Activated CD4-positive, CD25-positive, alpha-beta regulatory T cell (primary cell): ENCODE data around the gene GSE1.

Experiments used
- DNase-seq, 4 experiments: peaks; one replicate each; lab custom pipeline; 2025; lab: John Stamatoyannopoulos, UW

Gene GSE1

GRCh38 chr16:85616607-85617321, 3.6 kb downstream of the GSE1 start:
- DNase-seq = no peak

GRCh38 chr16:85617948-85618347, 4.8 kb downstream of the GSE1 start:
- no peak for DNase-seq

GRCh38 chr16:85618521-85618920, 5.4 kb downstream of the GSE1 start:
- no peak for DNase-seq

- no peak for DNase-seq
Measured at GRCh38 chr16:85619101-85619891, 6.2 kb downstream of the GSE1 start.

GRCh38 chr16:85620374-85620773, 7.3 kb downstream of the GSE1 start:
- DNase-seq = no peak

GRCh38 chr16:85621698-85622428, 8.7 kb downstream of the GSE1 start:
- no peak for DNase-seq

- no peak for DNase-seq
Measured at GRCh38 chr16:85622683-85623082, 9.6 kb downstream of the GSE1 start.

GRCh38 chr16:85623250-85623649, 10.1 kb downstream of the GSE1 start:
- DNase-seq = no peak

- DNase-seq = no peak
Measured at GRCh38 chr16:85623997-85624601, 11.0 kb downstream of the GSE1 start.

- DNase-seq = no peak
Measured at GRCh38 chr16:85624646-85625045, 11.5 kb downstream of the GSE1 start.

- DNase-seq = no peak
Measured at GRCh38 chr16:85625053-85625452, 11.9 kb downstream of the GSE1 start.

GRCh38 chr16:85625485-85626117, 12.5 kb downstream of the GSE1 start:
- DNase-seq = no peak

GRCh38 chr16:85626191-85626981, 13.3 kb downstream of the GSE1 start:
- DNase-seq = no peak

- no peak for DNase-seq
Measured at GRCh38 chr16:85627089-85627488, 14.0 kb downstream of the GSE1 start.

GRCh38 chr16:85627526-85628264, 14.6 kb downstream of the GSE1 start:
- no peak for DNase-seq

GRCh38 chr16:85628265-85628556, 15.1 kb downstream of the GSE1 start:
- no peak for DNase-seq

GRCh38 chr16:85628645-85629044, 15.5 kb downstream of the GSE1 start:
- DNase-seq = no peak

- DNase-seq = no peak
Measured at GRCh38 chr16:85629326-85629725, 16.2 kb downstream of the GSE1 start.

- DNase-seq = no peak
Measured at GRCh38 chr16:85629853-85630252, 16.7 kb downstream of the GSE1 start.

GRCh38 chr16:85631230-85631629, 18.1 kb downstream of the GSE1 start:
- no peak for DNase-seq
